ENCODE results near the gene CARD11.
"Not testable (repeated sequence)": the region's sequence is repeated elsewhere in the genome, so short reads cannot be mapped to it uniquely, and the experiment has no call there.

CARD11 gene

GRCh38 chr7:3063016-3063753 lies 19.5 kb upstream of the CARD11 start:
- DNase-seq, result peak; percentile 86

DNA sequence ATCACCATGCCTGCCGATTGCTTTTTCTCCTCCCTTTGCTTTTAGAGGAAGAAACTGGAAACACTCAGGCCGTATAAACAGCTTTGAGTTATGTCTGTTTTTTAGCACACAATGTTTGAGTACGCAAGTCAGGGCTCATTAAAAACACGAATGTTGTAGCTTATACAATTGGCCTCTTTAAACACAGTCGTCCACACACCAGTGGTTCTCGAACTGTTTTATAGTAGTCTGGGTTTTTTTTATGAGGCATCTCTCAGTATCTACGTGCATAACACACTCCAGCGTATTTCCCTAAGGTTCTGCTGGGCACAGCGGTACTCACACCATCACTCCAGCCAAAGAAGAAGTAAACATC lies 13.4 kb upstream of the CARD11 start:
- DNase-seq, result no peak

DNA sequence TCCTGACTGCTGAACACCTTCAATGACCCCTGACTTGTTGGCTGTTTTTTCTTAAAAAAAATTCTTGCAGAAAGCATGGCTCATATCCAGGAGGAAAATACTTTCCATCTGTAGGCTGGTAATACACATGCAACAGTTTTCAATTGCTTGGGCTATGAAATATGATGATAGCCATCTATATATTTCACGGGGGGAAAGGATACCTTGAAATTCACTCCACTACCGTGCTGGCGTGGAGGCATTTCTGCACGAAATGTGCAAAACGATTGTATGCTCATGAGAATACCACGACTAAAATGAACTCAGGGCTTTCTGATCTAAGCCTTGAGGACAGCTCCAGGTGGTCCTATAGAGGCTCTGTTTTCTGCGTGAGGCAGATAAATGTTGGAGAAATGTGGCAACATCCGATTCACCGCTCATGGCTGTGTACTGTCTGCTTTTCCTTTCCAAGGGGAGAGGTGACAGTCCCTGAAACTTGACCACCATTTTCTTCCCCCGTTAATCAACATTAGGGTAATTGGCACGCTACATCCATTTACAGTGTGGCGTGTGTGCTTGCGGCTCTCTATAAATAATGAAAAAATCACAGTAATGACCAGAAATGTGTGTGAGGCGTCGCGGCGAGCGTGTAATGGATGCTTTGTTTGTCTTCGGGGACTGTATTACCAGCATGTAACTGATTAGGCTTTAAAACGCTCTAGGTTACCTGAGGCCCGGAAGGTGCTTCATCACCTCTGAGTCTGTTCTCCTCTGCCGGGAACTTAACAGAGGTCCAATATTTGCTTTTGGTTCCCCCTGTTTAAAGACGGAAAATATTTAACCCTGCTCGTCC lies 12.8 kb upstream of the CARD11 start:
- no peak for DNase-seq

- DNase-seq, result no peak
These were observed 12.0 kb upstream of the CARD11 start for GRCh38 chr7:3055626-3056025.

DNA sequence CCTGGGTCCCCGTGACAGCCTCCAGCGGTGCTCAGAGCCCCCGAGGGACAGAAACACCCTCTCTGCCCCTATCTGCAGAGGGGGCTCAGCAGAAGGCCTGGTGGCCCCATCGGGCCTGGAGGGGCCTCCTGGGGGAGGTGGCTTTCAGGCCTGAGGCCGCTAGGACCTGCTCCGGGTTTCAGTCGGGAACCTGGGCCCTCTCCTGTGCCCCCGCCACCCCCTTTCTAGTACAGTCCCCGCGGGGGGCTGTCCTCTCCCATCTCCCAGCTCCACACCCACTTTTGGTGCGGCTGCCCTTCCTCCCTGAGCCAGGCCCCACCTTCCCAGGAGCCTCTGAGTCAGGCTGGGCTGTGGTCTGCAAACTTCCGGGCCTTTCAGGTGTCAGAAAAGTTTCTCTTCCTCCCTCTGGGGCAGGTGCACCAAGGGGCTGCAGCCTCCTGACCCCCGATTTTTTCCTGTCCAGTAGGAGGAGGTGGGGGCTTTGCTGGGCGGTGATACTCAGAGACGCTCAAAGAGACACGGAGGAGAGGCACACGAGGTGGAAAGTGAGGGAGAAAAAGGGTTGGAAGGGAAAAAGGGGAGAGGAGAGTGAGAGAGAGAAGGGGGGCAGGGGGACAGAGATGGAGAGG lies 692 bp downstream of the CARD11 start:
- peak; percentile 70 for DNase-seq

- DNase-seq, result no peak
These were observed 1.5 kb downstream of the CARD11 start for GRCh38 chr7:3041986-3042675.

DNA sequence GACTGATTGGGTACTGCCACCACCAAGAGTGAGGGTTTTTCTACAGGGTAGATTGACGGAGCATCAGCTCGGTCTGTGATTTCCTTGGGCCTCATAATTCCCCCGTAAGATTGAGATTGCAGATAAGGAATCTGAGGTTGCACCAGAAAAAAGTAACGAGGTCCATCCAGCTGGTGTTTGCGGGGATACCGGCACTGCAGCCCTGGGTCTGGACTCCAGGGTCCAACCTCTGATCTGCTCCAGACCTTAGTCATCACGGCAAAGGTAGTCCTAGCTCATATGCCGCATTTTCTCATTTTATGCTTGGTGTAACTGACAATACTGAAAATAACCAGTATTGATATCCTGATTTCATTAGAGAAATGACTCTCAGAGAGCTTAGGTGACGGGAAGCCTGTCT lies 3.9 kb downstream of the CARD11 start:
- no peak for DNase-seq

GRCh38 chr7:3038011-3038410 lies 5.7 kb downstream of the CARD11 start:
- DNase-seq, result not testable (repeated sequence)

DNA sequence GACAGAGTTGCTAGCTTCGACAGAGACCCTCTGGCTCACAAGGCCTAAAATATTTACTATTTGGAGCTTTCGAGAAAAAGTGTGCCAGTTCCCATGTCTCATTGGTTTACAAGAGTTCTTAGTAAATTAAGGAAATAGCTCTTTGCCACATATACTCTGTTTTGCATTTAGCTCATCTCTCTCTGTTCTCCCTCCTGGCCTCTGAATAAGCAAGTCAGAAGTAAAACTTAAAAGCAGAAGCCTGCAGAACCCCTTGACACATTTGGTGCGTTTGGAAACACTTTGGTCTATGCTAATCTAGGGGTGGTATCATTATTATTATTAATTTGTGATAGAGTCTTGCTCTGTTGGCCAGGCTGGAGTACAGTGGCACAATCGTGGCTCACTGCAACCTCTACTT lies 6.4 kb downstream of the CARD11 start:
- no peak for DNase-seq

DNA sequence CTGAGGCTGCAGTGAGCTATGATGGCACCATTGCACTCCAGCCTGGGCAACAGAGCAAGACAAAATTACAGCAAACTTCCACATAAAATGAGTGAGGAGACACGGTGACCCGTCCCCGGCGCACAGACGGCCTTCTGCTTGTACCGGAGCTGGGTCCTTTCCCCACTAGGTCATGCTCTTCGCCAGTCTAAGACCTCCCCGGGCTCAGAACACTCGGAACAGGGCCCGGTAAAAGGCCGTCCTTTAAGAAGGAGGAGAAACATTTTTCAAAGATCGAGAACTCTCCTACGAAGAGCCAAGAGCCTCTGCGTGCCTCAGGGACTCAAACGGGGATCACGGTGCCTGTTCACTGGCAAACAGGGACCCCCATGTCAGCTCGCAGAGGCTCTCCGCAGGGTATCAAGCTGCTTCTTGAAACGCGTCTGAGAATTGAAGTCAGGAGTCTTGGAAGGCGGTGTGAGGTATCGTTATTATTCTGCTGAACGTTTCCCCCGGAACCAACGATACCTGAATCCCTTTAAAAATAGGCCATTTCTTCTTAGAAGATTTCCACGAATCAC lies 9.0 kb downstream of the CARD11 start:
- no peak for DNase-seq

DNA sequence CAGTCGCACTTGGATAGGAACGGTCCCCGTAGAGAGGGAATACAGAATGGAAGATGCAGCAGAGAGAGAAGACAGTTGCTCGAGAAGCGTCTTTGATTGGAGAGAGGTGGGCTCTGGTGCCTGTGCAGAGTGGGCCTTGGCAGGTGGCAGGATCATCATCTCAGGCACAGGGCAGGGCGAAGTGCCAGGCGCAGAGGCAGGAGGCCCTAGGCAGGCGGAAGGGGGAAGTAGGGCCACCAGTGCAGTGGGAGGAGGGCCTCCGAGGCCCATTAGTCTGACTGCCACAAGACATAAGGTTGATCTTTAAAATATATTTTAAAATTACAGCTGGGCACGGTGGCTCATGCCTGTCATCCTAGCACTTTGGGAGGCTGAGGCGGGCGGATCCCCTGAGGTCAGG lies 10.1 kb downstream of the CARD11 start:
- no peak for DNase-seq

DNA sequence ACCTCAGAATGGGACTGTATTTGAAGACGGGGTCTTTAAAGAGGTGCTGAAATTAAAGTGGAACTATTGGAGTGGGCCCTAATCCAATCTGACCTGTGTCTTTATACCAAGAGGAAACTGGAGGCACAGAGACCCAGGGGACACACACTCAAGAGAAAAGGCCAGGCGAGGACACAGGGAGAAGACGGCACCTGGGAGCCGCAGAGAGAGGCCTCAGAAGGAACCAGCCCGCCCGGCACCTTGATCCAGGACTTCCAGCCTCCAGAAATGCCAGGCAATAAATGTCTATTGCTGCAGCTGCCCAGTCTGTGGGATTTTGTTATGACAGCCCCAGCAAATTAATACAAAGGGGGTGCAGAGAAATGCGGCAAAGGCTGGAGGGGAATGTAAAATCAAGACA lies 10.5 kb downstream of the CARD11 start:
- no peak for DNase-seq

GRCh38 chr7:3032256-3032655 lies 11.4 kb downstream of the CARD11 start:
- no peak for DNase-seq

DNA sequence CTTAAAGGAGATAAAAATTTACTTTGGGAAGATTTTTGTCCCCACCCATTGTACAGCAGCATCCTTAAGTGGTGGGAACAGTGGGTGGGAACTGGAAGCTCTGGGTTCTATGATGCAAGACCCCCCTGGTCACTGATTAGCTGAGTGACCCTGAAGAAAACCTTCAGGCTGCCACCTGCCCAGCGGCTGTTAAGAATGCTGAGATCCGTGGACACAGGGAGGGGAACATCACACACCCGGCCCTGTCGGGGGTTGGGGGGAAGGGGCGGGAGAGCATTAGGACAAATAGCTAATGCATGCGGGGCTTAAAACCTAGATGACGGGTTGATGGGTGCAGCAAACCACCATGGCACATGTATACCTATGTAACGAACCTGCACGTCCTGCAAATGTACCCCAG lies 14.5 kb downstream of the CARD11 start:
- DNase-seq, result no peak

GRCh38 chr7:3028758-3029093 lies 14.9 kb downstream of the CARD11 start:
- DNase-seq, result no peak

DNA sequence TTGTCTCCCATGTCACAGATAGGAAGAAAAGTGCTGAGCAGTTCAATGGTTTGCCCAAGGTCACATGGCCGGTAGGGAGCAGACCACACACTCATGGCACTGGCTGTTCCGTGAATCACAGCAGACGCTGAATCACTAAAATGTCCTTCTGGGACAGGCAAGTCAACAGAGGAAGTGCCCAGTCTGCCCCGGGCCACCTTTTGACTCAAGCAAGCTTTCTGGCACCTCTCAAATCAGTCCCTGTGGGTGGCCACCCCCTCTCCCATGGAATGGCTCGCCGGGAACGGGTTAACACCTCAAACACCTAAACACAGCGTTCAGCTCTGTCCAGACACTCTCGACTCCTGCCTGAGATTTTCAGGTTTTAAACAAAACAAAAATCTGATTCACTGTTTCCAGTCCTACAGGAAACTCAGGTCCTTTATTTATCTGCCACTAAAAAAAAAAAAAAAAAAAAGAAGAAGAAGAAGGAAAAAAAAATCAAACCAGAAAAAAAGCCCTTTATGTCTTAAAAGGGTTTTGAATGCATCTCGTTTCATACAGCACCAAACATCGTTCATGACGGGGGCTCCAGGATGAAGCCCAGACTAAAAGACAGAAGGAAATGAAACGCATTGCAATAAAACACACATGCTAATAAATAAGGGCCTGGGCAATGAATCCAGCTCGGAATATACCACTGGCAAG lies 15.5 kb downstream of the CARD11 start:
- peak; percentile 65 for DNase-seq

DNA sequence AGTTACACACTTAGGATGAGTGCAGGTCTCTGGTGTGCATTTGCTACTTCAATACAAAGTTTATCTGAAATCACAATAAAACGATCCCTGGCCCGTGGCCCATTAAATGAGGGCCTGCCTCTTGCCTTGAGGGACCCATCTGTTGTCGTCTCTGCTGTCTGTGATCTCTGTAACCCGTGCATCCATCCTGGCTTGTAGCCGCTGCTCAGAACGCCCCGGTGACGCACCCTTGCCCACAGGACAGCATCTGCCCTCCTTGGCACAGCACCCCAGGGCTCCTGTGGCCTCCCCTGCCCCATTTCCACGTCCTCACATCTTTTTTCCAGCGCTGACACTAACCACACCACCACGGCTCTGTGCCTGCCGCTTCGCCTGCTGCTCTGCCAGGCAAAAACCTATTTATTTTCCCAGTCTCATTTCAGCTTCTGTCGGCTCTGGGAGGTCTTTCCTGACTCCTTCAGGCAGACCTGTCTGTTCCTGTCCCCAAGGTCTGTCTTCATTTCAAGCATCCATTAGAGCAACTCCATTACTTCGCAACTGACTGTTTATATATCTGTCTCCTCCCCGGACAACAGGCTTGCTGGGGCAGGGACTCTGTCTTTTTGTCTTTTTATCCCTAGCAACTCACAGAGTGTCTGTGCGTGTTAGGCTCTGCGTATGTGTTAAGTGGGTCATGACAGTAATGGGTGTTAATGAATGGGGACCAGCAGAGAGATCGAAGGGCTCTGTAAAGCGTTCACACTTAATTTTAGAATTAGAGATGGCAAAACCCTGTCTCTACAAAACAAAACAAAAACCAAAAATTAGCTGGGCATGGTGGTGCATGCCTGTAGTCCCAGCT lies 16.4 kb downstream of the CARD11 start:
- DNase-seq, result no peak

DNA sequence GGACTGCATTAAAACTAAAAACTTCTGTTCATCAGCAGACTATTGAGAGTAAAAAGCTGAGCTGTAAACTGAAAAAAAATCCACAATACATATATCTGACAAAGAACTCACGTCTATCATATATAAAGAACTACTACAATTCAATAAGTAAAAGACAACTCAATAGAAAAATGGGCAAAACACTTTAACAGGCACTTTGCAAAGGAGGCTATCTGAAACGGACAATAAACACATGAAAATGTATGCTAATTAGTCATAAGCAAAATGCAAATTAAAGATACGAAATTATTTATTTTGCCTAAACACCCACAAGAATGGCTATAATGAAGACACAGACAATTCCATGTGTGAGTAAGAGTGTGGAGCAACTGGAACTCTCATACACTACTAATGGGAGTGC lies 18.1 kb downstream of the CARD11 start:
- no peak for DNase-seq

DNA sequence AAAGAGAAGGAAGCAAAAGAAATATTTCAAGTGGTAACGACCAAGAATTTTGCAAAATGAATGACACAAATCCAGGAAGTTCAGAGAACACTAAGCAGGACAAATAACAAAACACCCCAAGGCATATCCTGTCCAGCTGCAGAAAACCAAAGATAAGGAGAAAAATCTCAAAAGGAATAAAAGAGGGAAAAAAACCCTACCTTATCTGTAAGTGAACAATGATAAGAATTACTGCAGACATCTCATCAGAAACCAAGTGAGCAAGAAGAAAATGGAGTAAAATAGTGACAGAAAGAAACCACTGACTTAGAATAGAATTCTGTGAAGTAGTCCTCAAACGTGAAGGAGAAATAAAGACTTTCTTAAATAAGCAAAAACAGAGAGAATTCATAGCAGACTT lies 21.8 kb downstream of the CARD11 start:
- DNase-seq, result no peak

- not testable (repeated sequence) for DNase-seq
These were observed 22.4 kb downstream of the CARD11 start for GRCh38 chr7:3021224-3021623.

GRCh38 chr7:3020416-3020815 lies 23.3 kb downstream of the CARD11 start:
- DNase-seq, result no peak

DNA sequence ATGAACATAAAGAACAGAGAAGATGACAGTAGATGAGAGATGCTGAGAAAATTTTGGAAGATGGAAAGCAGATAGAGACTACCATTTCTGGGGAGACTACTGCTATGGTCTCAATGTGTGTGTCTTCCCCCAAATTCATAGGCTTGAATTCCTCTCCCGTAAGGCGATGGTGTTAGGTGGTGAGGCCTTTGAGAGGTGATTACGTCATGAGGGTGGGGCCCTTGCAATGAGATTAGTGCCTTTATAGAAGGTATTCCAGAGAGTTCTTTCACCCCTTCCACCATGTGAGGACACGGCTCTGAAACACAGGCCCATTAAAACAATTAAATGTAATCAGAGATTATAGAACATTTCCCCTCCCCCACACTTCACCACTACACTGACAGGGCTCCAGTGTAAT lies 23.9 kb downstream of the CARD11 start:
- DNase-seq, result no peak
